Measurements from ENCODE around the gene RAB34. TPM values are rescaled to one million over a fixed set of nuclear protein-coding genes. Genes with fewer than 3 reads are reported as not detected.

RAB34 gene
- total RNA-seq, 1 experiment from 2014 or later = 189 TPM

GRCh38 chr17:28667870-28668269 lies 49.8 kb downstream of the RAB34 start:
- Histone ChIP-seq H3K18ac (ENCODE audit: insufficient read length, low read depth, low read length) (no peak overlapping the region), H3K14ac (ENCODE audit: insufficient read depth, low read length) (no peak overlapping the region), H3K23ac (ENCODE audit: insufficient read length, low read depth, low read length) (no peak overlapping the region), H2BK5ac (ENCODE audit: insufficient read length, low read length) (no peak overlapping the region), H3K9me3 (ENCODE audit: control insufficient read depth, low read depth, low read length) (no peaks in the 10 kb centered on the region), H3K79me1 (ENCODE audit: insufficient read depth, low read depth, low read length, poor library complexity, severe bottlenecking) (peaks cover 9% of the 10 kb centered on the region), H2AK5ac (ENCODE audit: insufficient read length, low read length) (no peak overlapping the region), H3K23me2 (ENCODE audit: insufficient read length, low read depth, low read length, poor library complexity, severe bottlenecking) (no peaks in the 10 kb centered on the region), H3K9ac (ENCODE audit: extremely low read depth, insufficient read length, low read length) (no peak overlapping the region), H3T11ph (ENCODE audit: low read length) (no peak overlapping the region), H3K4ac (ENCODE audit: low read depth, low read length) (no peak overlapping the region), H3K79me2 (ENCODE audit: insufficient read depth, low read length) (peaks cover 16% of the 10 kb centered on the region; the same call in 1 of the 2 replicates), H3K27ac (ENCODE audit: insufficient read length, low read depth, low read length) (no peak overlapping the region), H2BK12ac (ENCODE audit: insufficient read length, low read depth, low read length) (no peak overlapping the region), H4K5ac (ENCODE audit: insufficient read length, low read depth, low read length) (no peak overlapping the region), H4K91ac (ENCODE audit: insufficient read length, low read depth, low read length) (no peak overlapping the region), H3K27me3 (ENCODE audit: insufficient read depth, low read length) (no peaks in the 10 kb centered on the region), H4K20me1 (ENCODE audit: control insufficient read depth, insufficient read depth, insufficient read length) (no peaks in the 10 kb centered on the region), H2BK20ac (ENCODE audit: low read depth, low read length, poor library complexity, severe bottlenecking) (no peak overlapping the region), H3K4me2 (ENCODE audit: insufficient read depth, insufficient read length, low read length) (no peak overlapping the region), H2BK15ac (ENCODE audit: low read depth, low read length) (no peak overlapping the region), H2AFZ (ENCODE audit: low read length) (no peak overlapping the region), H4K8ac (replicated peaks; ENCODE audit: insufficient read length, low read depth, low read length) (no peak overlapping the region), H3K56ac (ENCODE audit: insufficient read length, low read depth, low read length) (no peak overlapping the region), H3K4me1 (ENCODE audit: insufficient read depth, low read length) (no peaks in the 10 kb centered on the region), H2BK120ac (ENCODE audit: low read depth, low read length, poor library complexity, severe bottlenecking) (no peak overlapping the region)
- no peak for DNase-seq
- Mint-ChIP-seq H3K27ac (0 out of 7 replicates have a peak overlapping the region, but pooled peaks of 1 of the 3 experiments have one; percentile 18), H3K9me3 (no peaks in the 10 kb centered on the region), H3K4me3 (no peak overlapping the region), H3K27me3 (ENCODE audit: low read depth) (no peaks in the 10 kb centered on the region), H3K36me3 (ENCODE audit: insufficient read depth in 1 of 3, low read depth in 3 of 3) (peaks cover 7 to 59% (median 57%) of the 10 kb centered on the region in 3 experiments; a peak in 6 of 7 replicates), H3K4me1 (peaks cover 7 to 11% of the 10 kb centered on the region in 2 experiments)
- no CpG with 5 or more reads among the region's 1 CpG for WGBS (ENCODE audit: extremely low coverage, insufficient read length, low lambda C conversion rate)
- TF ChIP-seq CTCF (conservative IDR thresholded peaks at IDR 0.05) = no peak

Measured in H9 (cell line).